Gastroesophageal sphincter (tissue), 3 donors: ENCODE data around the gene SPON1.

Experiments used
- POLR2A ChIP-seq, 2 donors: fragments of 450-650 bp; IDR thresholded peaks; one replicate each; pipeline ENCODE4 v1.6.1; 2017; ENCODE audit warnings: antibody characterized with exemption in 2 of 2, mild to moderate bottlenecking in 2 of 2, moderate library complexity in 1 of 2
- POLR2AphosphoS5 ChIP-seq: sonication (generic); formaldehyde crosslinking; IDR thresholded peaks from one replicate; pipeline ENCODE4 v1.6.1; 2017; ENCODE audit warnings: antibody characterized with exemption
- TF ChIP-seq, protein P1 (sequence below), 4 experiments: fragments of 200-600 bp in 2 of 4; fragments of 450-650 bp in 2 of 4; sonication (generic) in 1 of 4; IDR thresholded peaks; one replicate each; pipeline ENCODE4 v1.5.1; 2017 to 2019; ENCODE audit warnings: antibody characterized with exemption in 4 of 4, mild to moderate bottlenecking in 2 of 4, moderate library complexity in 2 of 4

DNA sequence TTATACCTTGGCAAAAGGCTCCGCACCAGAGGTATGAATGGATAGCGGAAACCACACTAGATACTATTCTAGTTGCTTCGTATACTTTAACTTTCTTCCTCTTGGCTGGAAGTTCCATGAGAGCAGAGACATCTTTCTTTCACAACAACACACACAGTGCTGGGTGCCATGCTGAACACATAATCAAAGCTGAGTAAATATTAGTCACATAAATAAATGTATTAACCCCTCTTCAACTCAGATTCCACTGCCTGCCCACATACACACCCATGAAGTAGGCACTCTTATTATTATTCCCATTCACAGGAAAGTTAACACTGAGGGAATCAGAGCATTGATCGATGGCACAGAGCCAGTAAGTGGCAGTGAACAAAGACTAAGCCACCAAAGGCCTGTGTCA is 35.4 kb downstream of the SPON1 start:
- no peak for TF ChIP-seq POLR2A (IDR thresholded peaks at IDR 0.05)
- TF ChIP-seq POLR2AphosphoS5: no peak
- TF ChIP-seq, protein P1, sequence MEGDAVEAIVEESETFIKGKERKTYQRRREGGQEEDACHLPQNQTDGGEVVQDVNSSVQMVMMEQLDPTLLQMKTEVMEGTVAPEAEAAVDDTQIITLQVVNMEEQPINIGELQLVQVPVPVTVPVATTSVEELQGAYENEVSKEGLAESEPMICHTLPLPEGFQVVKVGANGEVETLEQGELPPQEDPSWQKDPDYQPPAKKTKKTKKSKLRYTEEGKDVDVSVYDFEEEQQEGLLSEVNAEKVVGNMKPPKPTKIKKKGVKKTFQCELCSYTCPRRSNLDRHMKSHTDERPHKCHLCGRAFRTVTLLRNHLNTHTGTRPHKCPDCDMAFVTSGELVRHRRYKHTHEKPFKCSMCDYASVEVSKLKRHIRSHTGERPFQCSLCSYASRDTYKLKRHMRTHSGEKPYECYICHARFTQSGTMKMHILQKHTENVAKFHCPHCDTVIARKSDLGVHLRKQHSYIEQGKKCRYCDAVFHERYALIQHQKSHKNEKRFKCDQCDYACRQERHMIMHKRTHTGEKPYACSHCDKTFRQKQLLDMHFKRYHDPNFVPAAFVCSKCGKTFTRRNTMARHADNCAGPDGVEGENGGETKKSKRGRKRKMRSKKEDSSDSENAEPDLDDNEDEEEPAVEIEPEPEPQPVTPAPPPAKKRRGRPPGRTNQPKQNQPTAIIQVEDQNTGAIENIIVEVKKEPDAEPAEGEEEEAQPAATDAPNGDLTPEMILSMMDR (IDR thresholded peaks at IDR 0.05): no peak
